H1 (cell line): ENCODE measurements around the gene NBPF3. TPM values are rescaled to one million over a fixed set of nuclear protein-coding genes. Genes with fewer than 3 reads are reported as not detected.

Source experiments
- ATF2 ChIP-seq: IDR thresholded peaks from 2 replicates; pipeline ENCODE4 v1.6.1; 2012; ENCODE audit warnings: low read length, inconsistent platforms
- BCL11A ChIP-seq, 2 experiments: IDR thresholded peaks; one replicate each; pipeline ENCODE4 v1.6.1; 2011; ENCODE audit warnings: low read depth in 2 of 2, low read length in 2 of 2, mild to moderate bottlenecking in 2 of 2
- CBX8 ChIP-seq: fragments of 300-800, 300-1000 bp; sonication (generic); IDR thresholded peaks from 2 replicates; pipeline ENCODE4 v1.7.1; 2016; ENCODE audit warnings: low read depth, low read length, borderline replicate concordance
- CEBPB ChIP-seq: IDR thresholded peaks from 2 replicates; pipeline ENCODE4 v1.6.1; 2012; ENCODE audit warnings: low read depth, low read length
- CREB1 ChIP-seq: IDR thresholded peaks from 2 replicates; pipeline ENCODE4 v1.6.1; 2012; ENCODE audit warnings: inconsistent platforms
- E2F6 ChIP-seq: IDR thresholded peaks from 2 replicates; pipeline ENCODE4 v1.6.1; 2012; ENCODE audit warnings: inconsistent platforms
- EP300 ChIP-seq, 2 experiments: IDR thresholded peaks; 1 replicate in 1 of 2; 2 replicates in 1 of 2; pipeline ENCODE4 v1.6.1; 2011 to 2012; ENCODE audit warnings: low read depth in 2 of 2, low read length in 2 of 2, mild to moderate bottlenecking in 2 of 2, borderline replicate concordance in 1 of 2, inconsistent platforms in 1 of 2, moderate library complexity in 1 of 2
- GTF2F1 ChIP-seq: IDR thresholded peaks from 2 replicates; pipeline ENCODE4 v1.6.1; 2012; ENCODE audit warnings: low read depth, low read length, improper control_type of control experiment, borderline replicate concordance
- HDAC2 ChIP-seq, 2 experiments: fragments of 300-600 bp in 1 of 2; sonication (generic) in 1 of 2; IDR thresholded peaks; 2 replicates each; pipeline ENCODE4 v1.6.1; 2011 to 2012; ENCODE audit warnings: low read depth in 2 of 2, low read length in 2 of 2, mild to moderate bottlenecking in 2 of 2, moderate library complexity in 2 of 2, borderline replicate concordance in 1 of 2, inconsistent platforms in 1 of 2
- KDM1A ChIP-seq: fragments of 200-600, 300-600 bp; sonication (generic); IDR thresholded peaks from 2 replicates; pipeline ENCODE4 v1.7.1; 2016; ENCODE audit warnings: mild to moderate bottlenecking, low read length, borderline replicate concordance
- NRF1 ChIP-seq: IDR thresholded peaks from 2 replicates; pipeline ENCODE4 v1.6.1; 2011; ENCODE audit warnings: mild to moderate bottlenecking, low read depth, low read length, improper control_type of control experiment
- SAP30 ChIP-seq: fragments of 300-600 bp; sonication (generic); IDR thresholded peaks from 2 replicates; pipeline ENCODE4 v1.7.1; 2012; ENCODE audit warnings: low read length, moderate library complexity, mild to moderate bottlenecking, inconsistent platforms; ENCODE audit not compliant: insufficient read depth, insufficient replicate concordance
- SIN3A ChIP-seq, 2 experiments: IDR thresholded peaks in 1 of 2; conservative IDR thresholded peaks in 1 of 2; 2 replicates each; pipeline ENCODE4 v1.6.1; 2011 to 2012; ENCODE audit warnings: low read length in 2 of 2, improper control_type of control experiment in 1 of 2, low read depth in 1 of 2, mild to moderate bottlenecking in 1 of 2
- SIRT6 ChIP-seq: IDR thresholded peaks from one replicate; pipeline ENCODE4 v1.7.1; 2012; ENCODE audit warnings: low read length, inconsistent platforms
- SIX5 ChIP-seq: IDR thresholded peaks from 2 replicates; pipeline ENCODE4 v1.6.1; 2011; ENCODE audit warnings: mild to moderate bottlenecking, low read depth, low read length
- SP2 ChIP-seq: IDR thresholded peaks from 2 replicates; pipeline ENCODE4 v1.6.1; 2012; ENCODE audit warnings: mild to moderate bottlenecking, low read length, inconsistent platforms
- SRF ChIP-seq: IDR thresholded peaks from 2 replicates; pipeline ENCODE4 v1.6.1; 2011; ENCODE audit warnings: mild to moderate bottlenecking, low read depth, low read length, moderate library complexity
- TBP ChIP-seq: IDR thresholded peaks from 2 replicates; pipeline ENCODE4 v1.6.1; 2011; ENCODE audit warnings: low read depth, low read length, improper control_type of control experiment
- USF2 ChIP-seq: IDR thresholded peaks from 2 replicates; pipeline ENCODE4 v1.6.1; 2011; ENCODE audit warnings: low read length, improper control_type of control experiment
- YY1 ChIP-seq: IDR thresholded peaks from 2 replicates; pipeline ENCODE4 v1.6.1; 2011; ENCODE audit warnings: low read depth, mild to moderate bottlenecking, low read length
- ZNF274 ChIP-seq: IDR thresholded peaks from 2 replicates; pipeline ENCODE4 v1.7.0; 2012; ENCODE audit warnings: low read length, borderline replicate concordance; ENCODE audit errors: extremely low read depth
- polyA plus RNA-seq, 7 experiments: library from polyadenylated mRNA; depleted of rRNA in 3 of 7; stranded (reverse) in 5 of 7; unstranded in 2 of 7; fragments of >200 nt in 5 of 7; fragments of 200-250 nt in 2 of 7; gene quantifications; 1 replicate in 5 of 7; 2 replicates in 1 of 7; 4 replicates in 1 of 7; pipeline versions ENCODE4 v1.2.1 to v1.2.3, GENCODE V29; 2011 to 2013; ENCODE audit warnings: missing spikeins in 2 of 7, mixed read lengths in 2 of 7
- total RNA-seq: library from RNA; stranded (reverse); fragmentation: NEBNext Ultra II Directional; extraction: Animal tissue kit (Norgen Biotek cat#: 25700); gene quantifications from 2 replicates; pipeline ENCODE4 v1.2.1, GENCODE V29; 2021
- TF ChIP-seq, protein P1 (sequence below): IDR thresholded peaks from 2 replicates; pipeline ENCODE4 v1.6.1; 2012; ENCODE audit warnings: inconsistent platforms

Gene NBPF3
- total and polyA plus RNA-seq, 2 of the 8 experiments (the other 6 are each of a cell fraction or from before 2014, with no cell fraction given) = 3.8 to 4.3 TPM

DNA sequence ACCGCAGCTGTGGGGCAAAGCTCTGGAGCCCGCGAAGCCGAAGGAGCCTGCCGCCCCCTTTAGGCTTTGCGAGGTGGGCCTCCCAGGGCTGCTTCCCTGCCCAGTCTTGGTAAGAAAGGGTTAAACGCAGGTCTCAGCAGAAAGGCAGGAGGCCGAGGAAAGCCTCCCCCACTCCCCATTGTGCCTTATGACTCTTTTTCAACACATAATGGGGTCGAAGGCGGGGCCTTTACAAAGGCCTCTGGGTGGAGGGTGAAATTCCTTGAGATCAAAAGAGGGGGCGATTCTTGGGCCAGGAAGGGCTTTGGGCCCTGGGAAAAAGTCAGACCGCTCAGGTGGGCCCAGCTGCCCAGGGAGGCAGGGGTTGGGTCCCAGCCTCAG is 70.2 kb downstream of the NBPF3 start (continued):
- no peak for TF ChIP-seq USF2
- TF ChIP-seq HDAC2 (IDR thresholded peaks at IDR 0.05; ENCODE audit: borderline replicate concordance in 1 of 2, low read depth in 2 of 2, low read length in 2 of 2) = no peak; a peak in 1 of 4 replicates
- no peak for TF ChIP-seq BCL11A (IDR thresholded peaks at IDR 0.05; ENCODE audit: low read depth in 2 of 2, low read length in 2 of 2)
- no peak for TF ChIP-seq SP2
- TF ChIP-seq YY1 = peak; percentile 57
- TF ChIP-seq SIX5 = no peak
- TF ChIP-seq GTF2F1 = no peak
- TF ChIP-seq TBP = no peak
- TF ChIP-seq ZNF274 = no peak
- peak; percentile 11; the same call in 1 of the 2 replicates for TF ChIP-seq CREB1
- 0 out of 2 replicates have a peak, but pooled peaks have one; percentile 49 for TF ChIP-seq ATF2
- TF ChIP-seq SRF = no peak
- no peak for TF ChIP-seq SIRT6
- TF ChIP-seq KDM1A = no peak
- TF ChIP-seq CBX8 = no peak
- TF ChIP-seq NRF1 = no peak
- no peak for TF ChIP-seq SAP30
- 0 out of 3 replicates have a peak, but pooled peaks of 1 of the 2 experiments have one; percentile 26 for TF ChIP-seq EP300 (IDR thresholded peaks at IDR 0.05; ENCODE audit: borderline replicate concordance in 1 of 2, low read depth in 2 of 2, low read length in 2 of 2)
- peak in 1 of 2 experiments; percentile 35; a peak in 1 of 4 replicates for TF ChIP-seq SIN3A (conservative IDR thresholded peaks at IDR 0.05 in 1 of 2, IDR thresholded peaks at IDR 0.05 in 1 of 2; ENCODE audit: low read depth in 1 of 2, low read length in 2 of 2)
- no peak for TF ChIP-seq CEBPB
- TF ChIP-seq, protein P1, sequence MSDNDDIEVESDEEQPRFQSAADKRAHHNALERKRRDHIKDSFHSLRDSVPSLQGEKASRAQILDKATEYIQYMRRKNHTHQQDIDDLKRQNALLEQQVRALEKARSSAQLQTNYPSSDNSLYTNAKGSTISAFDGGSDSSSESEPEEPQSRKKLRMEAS = no peak
- TF ChIP-seq E2F6 = no peak
